Measurements from ENCODE around the gene CEP295NL.
"Not testable (repeated sequence)": the region's sequence is repeated elsewhere in the genome, so short reads cannot be mapped to it uniquely, and the experiment has no call there.

The CEP295NL gene

GRCh38 chr17:78946631-78947030, 43.6 kb upstream of the CEP295NL start:
- TF ChIP-seq CTCF (IDR thresholded peaks at IDR 0.05), result no peak
- Mint-ChIP-seq H3K4me1 (peaks cover 31% of the 10 kb centered on the region), H3K4me3 (no peak overlapping the region), H3K27ac (no peak overlapping the region), H3K36me3 (ENCODE audit: low read depth) (peaks cover 12% of the 10 kb centered on the region), H3K27me3 (ENCODE audit: low read depth, poor library complexity) (peaks cover 21% of the 10 kb centered on the region), H3K9me3 (peaks cover 23% of the 10 kb centered on the region)
- DNase-seq, result no peak

DNA sequence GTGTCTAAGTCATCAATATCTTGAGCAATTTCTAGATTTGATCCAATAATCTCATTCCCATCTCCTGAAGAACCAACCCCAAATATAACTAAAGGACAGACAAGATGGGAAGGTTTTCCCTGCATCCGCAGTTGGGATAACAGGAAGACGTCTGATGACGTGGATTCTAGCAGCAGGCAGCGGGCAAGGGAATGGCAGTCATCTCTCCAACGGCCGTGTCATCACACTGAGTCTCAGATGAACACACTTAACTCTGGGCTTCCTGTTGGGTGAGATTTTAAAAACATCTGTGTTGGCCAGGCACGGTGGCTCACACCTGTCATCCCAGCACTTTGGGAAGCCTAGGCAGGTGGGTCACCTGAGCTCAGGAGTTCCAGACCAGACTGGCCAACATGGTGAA, 43.1 kb upstream of the CEP295NL start:
- no peak for TF ChIP-seq CTCF (IDR thresholded peaks at IDR 0.05)
- no peak overlapping the region for H3K27ac Mint-ChIP-seq
- no peak for DNase-seq
- H3K27me3 Mint-ChIP-seq (ENCODE audit: low read depth, poor library complexity), result peaks cover 21% of the 10 kb centered on the region
- peaks cover 10% of the 10 kb centered on the region for H3K36me3 Mint-ChIP-seq (ENCODE audit: low read depth)
- H3K4me3 Mint-ChIP-seq, result no peak overlapping the region
- H3K9me3 Mint-ChIP-seq, result peaks cover 19% of the 10 kb centered on the region
- peaks cover 28% of the 10 kb centered on the region for H3K4me1 Mint-ChIP-seq

DNA sequence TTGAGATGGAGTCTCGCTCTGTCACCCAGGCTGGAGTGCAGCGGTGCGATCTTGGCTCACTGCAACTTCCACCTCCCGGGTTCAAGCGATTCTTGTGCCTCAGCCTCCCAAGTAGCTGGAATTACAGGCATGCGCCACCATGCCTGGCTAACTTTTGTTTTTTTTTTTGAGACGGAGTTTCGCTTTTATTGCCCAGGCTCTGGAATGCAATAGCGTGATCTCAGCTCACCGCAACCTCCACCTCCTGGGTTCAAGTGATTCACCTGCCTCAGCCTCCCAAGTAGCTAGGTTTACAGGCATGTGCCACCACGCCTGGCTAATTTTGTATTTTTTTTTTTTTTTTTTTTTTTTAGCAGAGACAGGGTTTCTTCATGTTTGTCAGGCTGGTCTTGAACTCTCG, 42.5 kb upstream of the CEP295NL start:
- peaks cover 24% of the 10 kb centered on the region for H3K27me3 Mint-ChIP-seq (ENCODE audit: low read depth, poor library complexity)
- H3K27ac Mint-ChIP-seq; DNase-seq; H3K36me3 Mint-ChIP-seq (ENCODE audit: low read depth); H3K4me3 Mint-ChIP-seq: not testable (repeated sequence)
- H3K4me1 Mint-ChIP-seq, result peaks cover 32% of the 10 kb centered on the region
- H3K9me3 Mint-ChIP-seq, result peaks cover 12% of the 10 kb centered on the region

DNA sequence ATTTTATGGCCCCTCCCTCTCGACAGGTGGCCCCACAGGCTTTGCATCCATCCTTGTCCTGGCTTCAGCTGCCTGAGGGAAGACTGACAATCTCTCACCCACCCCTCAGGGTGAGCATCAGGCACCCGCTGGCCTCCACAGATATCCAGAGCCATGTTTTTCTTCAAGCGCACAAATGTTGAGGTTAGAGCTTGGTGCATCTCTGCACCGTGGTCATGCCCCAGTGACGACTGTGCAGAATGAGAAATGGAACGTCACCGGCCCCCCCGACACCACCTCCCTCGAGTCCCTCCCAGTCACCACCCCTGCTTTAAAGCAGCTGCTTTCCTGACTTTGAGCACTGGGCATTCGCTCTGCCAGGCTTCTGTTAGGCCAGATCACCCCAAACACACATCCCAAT, 42.0 kb upstream of the CEP295NL start:
- no peak overlapping the region for H3K27ac Mint-ChIP-seq
- no peak for DNase-seq
- TF ChIP-seq CTCF (IDR thresholded peaks at IDR 0.05), result no peak
- no peaks in the 10 kb centered on the region for H3K36me3 Mint-ChIP-seq (ENCODE audit: low read depth)
- H3K4me1 Mint-ChIP-seq, result peaks cover 37% of the 10 kb centered on the region
- peaks cover 7% of the 10 kb centered on the region for H3K9me3 Mint-ChIP-seq
- H3K27me3 Mint-ChIP-seq (ENCODE audit: low read depth, poor library complexity), result peaks cover 24% of the 10 kb centered on the region
- H3K4me3 Mint-ChIP-seq, result no peak overlapping the region

- H3K4me1 Mint-ChIP-seq, result peaks cover 46% of the 10 kb centered on the region
- no peak overlapping the region for H3K27ac Mint-ChIP-seq
- H3K9me3 Mint-ChIP-seq, result no peaks in the 10 kb centered on the region
- H3K36me3 Mint-ChIP-seq (ENCODE audit: low read depth), result no peaks in the 10 kb centered on the region
- H3K4me3 Mint-ChIP-seq, result no peak overlapping the region
- DNase-seq, result no peak
- TF ChIP-seq CTCF (IDR thresholded peaks at IDR 0.05), result no peak
- peaks cover 20% of the 10 kb centered on the region for H3K27me3 Mint-ChIP-seq (ENCODE audit: low read depth, poor library complexity)
Observed at GRCh38 chr17:78944026-78944425, 41.0 kb upstream of the CEP295NL start.

DNA sequence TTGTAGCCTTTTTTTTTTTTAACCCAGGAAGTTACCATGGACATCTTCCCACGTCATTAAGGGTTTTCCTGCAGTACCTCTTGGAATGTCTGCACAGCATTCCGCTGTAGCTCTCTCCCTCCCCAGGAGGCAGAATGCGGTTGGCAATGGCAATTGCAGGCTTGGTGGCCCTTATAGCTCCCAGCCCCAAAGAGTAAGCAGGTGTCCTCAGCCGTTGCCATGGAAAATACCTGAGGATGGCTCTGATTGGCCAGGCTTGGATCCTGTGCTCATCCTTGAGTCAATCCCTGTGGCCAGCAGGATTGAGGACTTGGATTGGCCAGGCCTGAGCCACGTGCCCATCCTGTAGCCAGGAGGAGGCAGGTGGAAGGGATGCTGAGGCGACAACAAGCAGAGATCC, 37.7 kb upstream of the CEP295NL start:
- peaks cover 37% of the 10 kb centered on the region for H3K4me1 Mint-ChIP-seq
- H3K27ac Mint-ChIP-seq, result no peak overlapping the region
- TF ChIP-seq CTCF (IDR thresholded peaks at IDR 0.05), result no peak
- no peaks in the 10 kb centered on the region for H3K9me3 Mint-ChIP-seq
- H3K36me3 Mint-ChIP-seq (ENCODE audit: low read depth), result no peaks in the 10 kb centered on the region
- no peak for DNase-seq
- no peak overlapping the region for H3K4me3 Mint-ChIP-seq
- peaks cover 16% of the 10 kb centered on the region for H3K27me3 Mint-ChIP-seq (ENCODE audit: low read depth, poor library complexity)

Measured in nephron progenitor cell (in vitro differentiated cells).